ENCODE data around the gene GPR156.

GPR156 gene

GRCh38 chr3:120125992-120126391 lies 159.0 kb downstream of the GPR156 start:
- no peak for DNase-seq (ENCODE audit: low read depth in 2 of 2)

GRCh38 chr3:120119846-120120510 lies 165.0 kb downstream of the GPR156 start:
- DNase-seq (ENCODE audit: low read depth in 2 of 2), result no peak
